ENCODE measurements around the gene ATR. TPM values are rescaled to one million over a fixed set of nuclear protein-coding genes. Genes with fewer than 3 reads are reported as not detected.

Gene ATR
- total RNA-seq, 2 experiments from 2014 or later = 29.0 to 29.5 TPM

DNA sequence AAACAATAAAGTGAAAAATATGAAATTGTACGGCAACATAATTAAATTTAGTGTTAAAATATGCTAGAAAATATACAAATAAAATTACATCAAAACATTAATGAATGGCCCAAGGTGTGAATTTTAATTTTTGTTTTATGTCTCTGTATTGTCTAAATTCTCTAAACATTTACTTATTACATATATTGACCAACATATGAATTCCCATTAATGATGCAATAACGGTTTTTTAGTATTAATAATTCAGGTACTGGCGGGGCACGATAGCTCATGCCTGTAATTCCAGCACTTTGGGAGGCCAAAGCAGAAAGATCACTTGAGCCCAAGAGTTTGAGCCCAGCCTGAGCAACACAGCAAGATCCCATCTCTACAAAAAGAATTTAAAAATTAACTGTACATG is 110.1 kb downstream of the ATR start:
- Histone ChIP-seq H3K27me3 (ENCODE audit: control insufficient read depth in 1 of 2, insufficient read depth in 2 of 2, low read length in 2 of 2) (no peaks in the 10 kb centered on the region), H3K36me3 (ENCODE audit: insufficient read depth, low read length) (peaks cover 3% of the 10 kb centered on the region), H3K4me3 (ENCODE audit: low read length) (no peak overlapping the region), H3K9me3 (ENCODE audit: control insufficient read depth in 1 of 2, insufficient read depth in 1 of 2, low read length in 2 of 2) (peaks cover 0 to 2% of the 10 kb centered on the region in 2 experiments), H3K27ac (ENCODE audit: low read depth in 1 of 2, low read length in 2 of 2) (no peak overlapping the region), H3K4me1 (ENCODE audit: insufficient read depth, low read length) (no peaks in the 10 kb centered on the region)
- intact Hi-C loops (cut with DNase I, micrococcal nuclease) = no loop called here
- Mint-ChIP-seq H3K9me3 (no peaks in the 10 kb centered on the region), H3K4me3 (no peak overlapping the region), H3K36me3 (ENCODE audit: low read depth) (peaks cover 13% of the 10 kb centered on the region), H3K4me1 (ENCODE audit: low read depth) (no peaks in the 10 kb centered on the region), H3K27me3 (no peaks in the 10 kb centered on the region), H3K27ac (no peak overlapping the region)
- ChIA-PET CTCF (no interaction called here), POLR2A (no interaction called here)
- DNase-seq (no peak), ATAC-seq (ENCODE audit: poor library complexity) (no peak)
- TF ChIP-seq, protein P1, sequence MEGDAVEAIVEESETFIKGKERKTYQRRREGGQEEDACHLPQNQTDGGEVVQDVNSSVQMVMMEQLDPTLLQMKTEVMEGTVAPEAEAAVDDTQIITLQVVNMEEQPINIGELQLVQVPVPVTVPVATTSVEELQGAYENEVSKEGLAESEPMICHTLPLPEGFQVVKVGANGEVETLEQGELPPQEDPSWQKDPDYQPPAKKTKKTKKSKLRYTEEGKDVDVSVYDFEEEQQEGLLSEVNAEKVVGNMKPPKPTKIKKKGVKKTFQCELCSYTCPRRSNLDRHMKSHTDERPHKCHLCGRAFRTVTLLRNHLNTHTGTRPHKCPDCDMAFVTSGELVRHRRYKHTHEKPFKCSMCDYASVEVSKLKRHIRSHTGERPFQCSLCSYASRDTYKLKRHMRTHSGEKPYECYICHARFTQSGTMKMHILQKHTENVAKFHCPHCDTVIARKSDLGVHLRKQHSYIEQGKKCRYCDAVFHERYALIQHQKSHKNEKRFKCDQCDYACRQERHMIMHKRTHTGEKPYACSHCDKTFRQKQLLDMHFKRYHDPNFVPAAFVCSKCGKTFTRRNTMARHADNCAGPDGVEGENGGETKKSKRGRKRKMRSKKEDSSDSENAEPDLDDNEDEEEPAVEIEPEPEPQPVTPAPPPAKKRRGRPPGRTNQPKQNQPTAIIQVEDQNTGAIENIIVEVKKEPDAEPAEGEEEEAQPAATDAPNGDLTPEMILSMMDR (IDR thresholded peaks at IDR 0.05) = no peak

DNA sequence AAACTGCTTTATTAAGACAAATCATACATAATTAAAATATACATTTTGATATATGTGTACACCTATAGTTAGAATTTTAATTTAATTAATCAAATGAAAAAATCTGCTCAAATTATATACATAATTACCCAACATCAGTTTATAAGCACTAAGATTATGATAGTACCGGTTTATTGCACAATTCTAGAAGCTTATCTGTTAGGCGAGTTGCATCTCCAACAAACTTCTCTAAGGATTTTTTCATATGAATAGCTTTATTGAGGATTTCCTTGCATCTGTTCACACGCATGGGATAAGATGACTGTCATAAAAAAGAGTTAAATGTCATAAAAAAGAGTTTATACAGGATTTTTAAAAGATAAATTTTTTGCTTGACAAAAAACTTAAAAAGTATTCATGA is 110.8 kb downstream of the ATR start:
- Mint-ChIP-seq H3K36me3 (ENCODE audit: low read depth) (peaks cover 13% of the 10 kb centered on the region), H3K27me3 (no peaks in the 10 kb centered on the region), H3K4me3 (no peak overlapping the region), H3K27ac (no peak overlapping the region), H3K4me1 (ENCODE audit: low read depth) (no peaks in the 10 kb centered on the region), H3K9me3 (no peaks in the 10 kb centered on the region)
- Histone ChIP-seq H3K9me3 (ENCODE audit: control insufficient read depth in 1 of 2, insufficient read depth in 1 of 2, low read length in 2 of 2) (no peaks in the 10 kb centered on the region), H3K27ac (ENCODE audit: low read depth in 1 of 2, low read length in 2 of 2) (no peak overlapping the region), H3K27me3 (ENCODE audit: control insufficient read depth in 1 of 2, insufficient read depth in 2 of 2, low read length in 2 of 2) (no peaks in the 10 kb centered on the region), H3K4me1 (ENCODE audit: insufficient read depth, low read length) (no peaks in the 10 kb centered on the region), H3K4me3 (ENCODE audit: low read length) (no peak overlapping the region), H3K36me3 (ENCODE audit: insufficient read depth, low read length) (peaks cover 8% of the 10 kb centered on the region)
- TF ChIP-seq, protein P1 (IDR thresholded peaks at IDR 0.05) = no peak
- DNase-seq = no peak
- POLR2A ChIA-PET = no interaction called here
- intact Hi-C loops (cut with DNase I, micrococcal nuclease) = no loop called here
- CTCF ChIA-PET = no interaction called here
- no peak for ATAC-seq (ENCODE audit: poor library complexity)

DNA sequence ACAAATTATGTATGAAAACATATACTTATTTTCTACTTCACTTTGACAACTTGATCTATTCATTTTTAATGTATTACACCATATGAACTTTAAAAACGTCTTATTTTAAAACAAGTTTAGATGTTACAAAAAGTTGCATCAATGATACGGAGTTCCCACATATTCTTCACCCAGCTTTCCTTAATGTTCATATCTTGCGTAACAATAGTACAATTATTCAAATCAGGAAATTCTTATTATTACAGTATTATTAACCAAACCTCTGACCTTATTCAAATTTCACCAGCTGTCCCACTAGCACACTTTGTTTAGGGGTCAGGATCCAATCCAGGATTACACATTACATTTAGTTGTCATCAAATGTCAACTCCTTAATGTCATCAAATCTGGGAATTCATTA is 117.8 kb downstream of the ATR start:
- Histone ChIP-seq H3K4me1 (ENCODE audit: insufficient read depth, low read length) (no peaks in the 10 kb centered on the region), H3K9me3 (ENCODE audit: control insufficient read depth in 1 of 2, insufficient read depth in 1 of 2, low read length in 2 of 2) (no peaks in the 10 kb centered on the region), H3K36me3 (ENCODE audit: insufficient read depth, low read length) (peaks cover 38% of the 10 kb centered on the region), H3K4me3 (ENCODE audit: low read length) (no peak overlapping the region), H3K27me3 (ENCODE audit: control insufficient read depth in 1 of 2, insufficient read depth in 2 of 2, low read length in 2 of 2) (no peaks in the 10 kb centered on the region), H3K27ac (ENCODE audit: low read depth in 1 of 2, low read length in 2 of 2) (no peak overlapping the region)
- H3K27me3 Mint-ChIP-seq = no peaks in the 10 kb centered on the region
- POLR2A ChIA-PET = no interaction called here
- no peak overlapping the region for H3K27ac Mint-ChIP-seq
- no peak overlapping the region for H3K4me3 Mint-ChIP-seq
- H3K9me3 Mint-ChIP-seq = no peaks in the 10 kb centered on the region
- DNase-seq (no peak), ATAC-seq (ENCODE audit: poor library complexity) (no peak)
- CTCF ChIA-PET = no interaction called here
- TF ChIP-seq, protein P1 (IDR thresholded peaks at IDR 0.05) = no peak
- intact Hi-C loops (cut with DNase I, micrococcal nuclease) = no loop called here
- no peaks in the 10 kb centered on the region for H3K4me1 Mint-ChIP-seq (ENCODE audit: low read depth)
- peaks cover 59% of the 10 kb centered on the region for H3K36me3 Mint-ChIP-seq (ENCODE audit: low read depth)
